Caco-2 (cell line): ENCODE data around the gene EFR3B. TPM values are rescaled to one million over a fixed set of nuclear protein-coding genes. Genes with fewer than 3 reads are reported as not detected.

Source experiments
- BruUV-seq: library from RNA; stranded (reverse); fragments of 400-500 nt; replicated peaks from 2 replicates; lab custom pipeline; 2021; lab: Mats Ljungman, UMichigan
- CTCF ChIA-PET: fragments of 300-600 bp; sonication (Branson Sonifier 250); formaldehyde crosslinking; loops from one replicate; lab custom pipeline; 2022; ENCODE audit warnings: antibody characterized with exemption; lab: Charles Lee
- POLR2A ChIA-PET: fragments of 300-600 bp; sonication (Branson Sonifier 250); formaldehyde crosslinking; loops from one replicate; lab custom pipeline; 2022; ENCODE audit warnings: antibody characterized with exemption; lab: Charles Lee
- DNase-seq, 2 experiments: peaks; one replicate each; pipeline versions ENCODE4 v3.0.0 to v3.0.0-alpha.2; 2020 to 2022
- H3K27me3 ChIP-seq: replicated peaks from 2 replicates; pipeline ENCODE4 v1.6.0; 2011; ENCODE audit warnings: low read length; ENCODE audit not compliant: control insufficient read depth, insufficient read depth
- H3K36me3 ChIP-seq: 2 replicates; pipeline ENCODE4 v1.5.1; 2011; ENCODE audit warnings: low read length; ENCODE audit not compliant: control insufficient read depth, insufficient read depth
- H3K4me1 ChIP-seq: fragments of 250-450 bp; sonication (Bioruptor Pico); 2 replicates; pipeline ENCODE4 v1.5.1; 2020; ENCODE audit warnings: mild to moderate bottlenecking
- H3K4me3 ChIP-seq: 2 replicates; pipeline ENCODE4 v1.5.1; 2011; ENCODE audit warnings: low read depth, mild to moderate bottlenecking, control low read depth, low read length
- H3K9me3 ChIP-seq: fragments of 250-450 bp; sonication (Bioruptor Pico); 2 replicates; pipeline ENCODE4 v1.5.1; 2020; ENCODE audit warnings: mild to moderate bottlenecking, moderate library complexity
- H3K27ac Mint-ChIP-seq: one replicate; pipeline ENCODE4 v1.8.0; 2022; ENCODE audit warnings: mixed read lengths; ENCODE audit not compliant: unreplicated experiment
- H3K27me3 Mint-ChIP-seq: one replicate; pipeline ENCODE4 v1.8.0; 2022; ENCODE audit warnings: mixed read lengths; ENCODE audit not compliant: insufficient read depth, unreplicated experiment
- H3K36me3 Mint-ChIP-seq: one replicate; pipeline ENCODE4 v1.8.0; 2022; ENCODE audit warnings: mild to moderate bottlenecking, mixed read lengths; ENCODE audit not compliant: insufficient read depth, unreplicated experiment
- H3K4me1 Mint-ChIP-seq: one replicate; pipeline ENCODE4 v1.8.0; 2022; ENCODE audit warnings: low read depth, mixed read lengths; ENCODE audit not compliant: unreplicated experiment
- H3K4me3 Mint-ChIP-seq: one replicate; pipeline ENCODE4 v1.8.0; 2022; ENCODE audit warnings: mild to moderate bottlenecking, moderate library complexity, mixed read lengths; ENCODE audit not compliant: unreplicated experiment
- H3K9me3 Mint-ChIP-seq: one replicate; pipeline ENCODE4 v1.8.0; 2022; ENCODE audit warnings: mixed read lengths; ENCODE audit not compliant: unreplicated experiment
- intact Hi-C: fragments of 100-400 bp; cut with micrococcal nuclease; formaldehyde crosslinking; loops from one replicate; pipeline ENCODE4 v1.10.0; 2022; ENCODE audit not compliant: unreplicated experiment
- total RNA-seq: library from RNA; stranded (reverse); gene quantifications from 2 replicates; pipeline ENCODE4 v1.2.3, GENCODE V29; 2022
- TF ChIP-seq, protein P1 (sequence below), 2 experiments: fragments of 200-600 bp in 1 of 2; IDR thresholded peaks; 1 replicate in 1 of 2; 2 replicates in 1 of 2; pipeline versions ENCODE4 v1.5.1 to v1.8.0; 2011 to 2022; ENCODE audit warnings: antibody characterized with exemption in 1 of 2, control low read depth in 1 of 2, inconsistent platforms in 1 of 2, low read depth in 1 of 2, low read length in 1 of 2, mild to moderate bottlenecking in 1 of 2, moderate library complexity in 1 of 2; ENCODE audit not compliant: insufficient read depth in 1 of 2, severe bottlenecking in 1 of 2, unreplicated experiment in 1 of 2

The EFR3B gene
- total RNA-seq, 1 experiment from 2014 or later: 19.1 TPM

DNA sequence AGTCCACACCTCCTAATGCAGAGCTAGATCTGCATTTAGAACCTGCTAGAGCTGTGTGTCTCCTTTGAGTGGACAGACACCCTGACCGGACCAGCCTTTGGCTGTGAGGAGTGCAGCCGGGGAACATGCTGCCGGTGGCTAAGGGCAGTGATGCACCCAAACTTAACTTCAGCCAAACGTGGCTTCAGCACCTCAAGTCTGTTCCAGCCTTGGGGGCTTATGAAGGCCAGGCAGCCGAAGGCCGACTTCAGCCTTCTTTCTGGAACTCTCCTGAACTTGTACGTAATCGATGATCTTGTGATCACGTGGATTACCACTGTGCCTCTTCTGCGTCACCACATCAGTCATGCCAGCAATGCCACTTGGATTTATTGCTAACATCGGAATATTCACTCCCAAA, 77.4 kb downstream of the EFR3B start:
- Mint-ChIP-seq H3K27ac (no peak overlapping the region), H3K4me1 (peaks cover 18% of the 10 kb centered on the region), H3K36me3 (peaks cover 6% of the 10 kb centered on the region), H3K27me3 (no peaks in the 10 kb centered on the region), H3K9me3 (no peaks in the 10 kb centered on the region), H3K4me3 (no peak overlapping the region)
- TF ChIP-seq, protein P1, sequence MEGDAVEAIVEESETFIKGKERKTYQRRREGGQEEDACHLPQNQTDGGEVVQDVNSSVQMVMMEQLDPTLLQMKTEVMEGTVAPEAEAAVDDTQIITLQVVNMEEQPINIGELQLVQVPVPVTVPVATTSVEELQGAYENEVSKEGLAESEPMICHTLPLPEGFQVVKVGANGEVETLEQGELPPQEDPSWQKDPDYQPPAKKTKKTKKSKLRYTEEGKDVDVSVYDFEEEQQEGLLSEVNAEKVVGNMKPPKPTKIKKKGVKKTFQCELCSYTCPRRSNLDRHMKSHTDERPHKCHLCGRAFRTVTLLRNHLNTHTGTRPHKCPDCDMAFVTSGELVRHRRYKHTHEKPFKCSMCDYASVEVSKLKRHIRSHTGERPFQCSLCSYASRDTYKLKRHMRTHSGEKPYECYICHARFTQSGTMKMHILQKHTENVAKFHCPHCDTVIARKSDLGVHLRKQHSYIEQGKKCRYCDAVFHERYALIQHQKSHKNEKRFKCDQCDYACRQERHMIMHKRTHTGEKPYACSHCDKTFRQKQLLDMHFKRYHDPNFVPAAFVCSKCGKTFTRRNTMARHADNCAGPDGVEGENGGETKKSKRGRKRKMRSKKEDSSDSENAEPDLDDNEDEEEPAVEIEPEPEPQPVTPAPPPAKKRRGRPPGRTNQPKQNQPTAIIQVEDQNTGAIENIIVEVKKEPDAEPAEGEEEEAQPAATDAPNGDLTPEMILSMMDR (IDR thresholded peaks at IDR 0.05; ENCODE audit: insufficient read depth in 1 of 2, low read depth in 1 of 2, low read length in 1 of 2, severe bottlenecking in 1 of 2, unreplicated experiment in 1 of 2): no peak
- intact Hi-C loops: loop anchor here (5.0 kb wide), 1 partner anchor 42 kb away; no protein-coding TSS in a partner anchor
- ChIA-PET CTCF (no interaction called here), POLR2A (no interaction called here)
- peaks cover 28% of the 10 kb centered on the region for H3K4me1 ChIP-seq
- no peak overlapping the region for H3K4me3 ChIP-seq
- DNase-seq: no peak
- no TSS peak for BruUV-seq
- no peaks in the 10 kb centered on the region for H3K9me3 ChIP-seq
- no peaks in the 10 kb centered on the region for H3K36me3 ChIP-seq
- H3K27me3 ChIP-seq: no peaks in the 10 kb centered on the region

DNA sequence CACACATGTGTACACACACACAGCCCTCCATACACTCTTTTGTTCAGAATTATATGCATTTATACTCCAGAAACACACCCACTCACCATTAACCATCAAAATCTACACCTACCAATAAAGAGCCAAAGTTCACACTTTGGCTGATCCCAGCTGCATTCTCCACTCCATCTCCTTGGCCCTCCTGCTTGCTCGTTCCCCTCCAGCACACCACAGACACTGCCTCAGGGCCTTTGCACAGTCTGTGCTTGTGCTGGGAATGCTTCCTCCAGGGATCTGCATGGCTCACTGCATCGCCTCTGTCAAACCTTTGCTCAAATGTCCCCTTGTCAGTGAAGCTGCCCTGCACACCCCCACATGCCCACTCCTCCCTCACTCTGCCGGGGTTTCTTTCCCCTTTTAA, 80.5 kb downstream of the EFR3B start:
- ChIA-PET CTCF (no interaction called here), POLR2A (no interaction called here)
- TF ChIP-seq, protein P1 (IDR thresholded peaks at IDR 0.05; ENCODE audit: insufficient read depth in 1 of 2, low read depth in 1 of 2, low read length in 1 of 2, severe bottlenecking in 1 of 2, unreplicated experiment in 1 of 2): no peak
- Histone ChIP-seq H3K4me1 (0 out of 2 replicates have a peak, but pooled peaks cover 4% of the 10 kb centered on the region), H3K36me3 (no peaks in the 10 kb centered on the region), H3K9me3 (no peaks in the 10 kb centered on the region), H3K4me3 (no peak overlapping the region), H3K27me3 (no peaks in the 10 kb centered on the region)
- H3K27ac Mint-ChIP-seq: no peak overlapping the region
- intact Hi-C loops: no loop called here
- H3K36me3 Mint-ChIP-seq: no peaks in the 10 kb centered on the region
- DNase-seq: no peak
- no peaks in the 10 kb centered on the region for H3K27me3 Mint-ChIP-seq
- BruUV-seq: no TSS peak
- no peak overlapping the region for H3K4me3 Mint-ChIP-seq
- no peaks in the 10 kb centered on the region for H3K4me1 Mint-ChIP-seq
- H3K9me3 Mint-ChIP-seq: no peaks in the 10 kb centered on the region

DNA sequence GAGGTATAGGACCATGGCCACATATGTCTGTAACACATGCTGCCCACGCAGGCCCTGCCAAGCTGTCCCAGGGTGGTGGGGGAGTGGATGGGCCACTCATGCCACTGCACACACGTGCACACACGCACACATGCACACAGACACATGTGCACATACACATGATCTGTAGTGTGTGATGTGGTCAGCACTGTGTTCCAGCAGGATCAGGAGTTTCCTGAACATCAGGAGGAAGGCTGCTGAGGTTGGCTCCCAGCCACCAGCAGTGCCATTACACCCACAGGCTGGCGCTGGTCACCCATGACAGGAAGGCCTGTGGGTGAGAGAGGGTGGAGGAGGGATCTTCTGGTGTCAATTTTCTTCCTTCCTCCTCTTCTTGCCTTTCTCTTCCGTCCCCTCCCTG, 81.8 kb downstream of the EFR3B start:
- no peak overlapping the region for H3K4me3 ChIP-seq
- intact Hi-C loops: no loop called here
- H3K27me3 ChIP-seq: no peaks in the 10 kb centered on the region
- H3K9me3 Mint-ChIP-seq: no peaks in the 10 kb centered on the region
- no peaks in the 10 kb centered on the region for H3K27me3 Mint-ChIP-seq
- BruUV-seq: no TSS peak
- H3K4me1 Mint-ChIP-seq: no peaks in the 10 kb centered on the region
- no peaks in the 10 kb centered on the region for H3K4me1 ChIP-seq
- DNase-seq: no peak
- H3K4me3 Mint-ChIP-seq: no peak overlapping the region
- H3K27ac Mint-ChIP-seq: no peak overlapping the region
- ChIA-PET POLR2A (no interaction called here), CTCF (no interaction called here)
- no peaks in the 10 kb centered on the region for H3K36me3 Mint-ChIP-seq
- TF ChIP-seq, protein P1 (IDR thresholded peaks at IDR 0.05; ENCODE audit: insufficient read depth in 1 of 2, low read depth in 1 of 2, low read length in 1 of 2, severe bottlenecking in 1 of 2, unreplicated experiment in 1 of 2): no peak
- no peaks in the 10 kb centered on the region for H3K36me3 ChIP-seq
- H3K9me3 ChIP-seq: no peaks in the 10 kb centered on the region
